ENCODE data around the gene EHMT1. TPM values are rescaled to one million over a fixed set of nuclear protein-coding genes. Genes with fewer than 3 reads are reported as not detected.
A peak's percentile ranks its signal among the peaks of the same experiment; 100 is the strongest.
"Not testable (repeated sequence)": the region's sequence is repeated elsewhere in the genome, so short reads cannot be mapped to it uniquely, and the experiment has no call there.

Gene EHMT1
- polyA plus RNA-seq, 2 of the 4 experiments (the other 2 are of a cell fraction): 41.3 to 48.0 TPM

DNA sequence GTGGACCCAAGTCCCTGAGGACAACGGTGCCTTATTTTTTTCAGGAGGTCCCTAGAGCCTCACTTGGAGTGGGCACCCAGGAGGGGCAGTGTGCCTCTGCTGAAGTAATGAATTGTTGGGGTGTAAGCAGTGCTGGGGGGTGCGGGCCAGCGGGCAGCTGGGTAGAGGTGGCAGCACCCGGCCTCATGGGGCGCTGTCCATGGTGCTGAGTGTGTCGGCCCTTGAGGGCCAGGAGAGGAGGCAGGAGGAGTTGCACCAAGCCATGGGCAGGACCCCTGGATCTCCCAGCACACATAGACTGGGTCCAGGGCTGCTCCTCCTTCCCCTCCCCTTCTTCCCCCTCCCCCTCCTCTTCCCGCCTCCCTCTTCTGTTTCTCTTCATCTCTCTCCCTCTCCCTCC lies 265.7 kb downstream of the EHMT1 start:
- H3K4me3 ChIP-seq, H3K9me3 ChIP-seq, H3K4me1 ChIP-seq, POLR2A ChIA-PET, FAIRE-seq, H3K27ac ChIP-seq, H3K4me2 ChIP-seq: not testable (repeated sequence)
- ATAC-seq (peak; percentile 32 to 66; a peak in 4 of 6 replicates), DNase-seq (ENCODE audit: low read depth in 1 of 2, low spot score in 1 of 2) (peak in 1 of 2 experiments; percentile 23)
- TF ChIP-seq, protein P1, sequence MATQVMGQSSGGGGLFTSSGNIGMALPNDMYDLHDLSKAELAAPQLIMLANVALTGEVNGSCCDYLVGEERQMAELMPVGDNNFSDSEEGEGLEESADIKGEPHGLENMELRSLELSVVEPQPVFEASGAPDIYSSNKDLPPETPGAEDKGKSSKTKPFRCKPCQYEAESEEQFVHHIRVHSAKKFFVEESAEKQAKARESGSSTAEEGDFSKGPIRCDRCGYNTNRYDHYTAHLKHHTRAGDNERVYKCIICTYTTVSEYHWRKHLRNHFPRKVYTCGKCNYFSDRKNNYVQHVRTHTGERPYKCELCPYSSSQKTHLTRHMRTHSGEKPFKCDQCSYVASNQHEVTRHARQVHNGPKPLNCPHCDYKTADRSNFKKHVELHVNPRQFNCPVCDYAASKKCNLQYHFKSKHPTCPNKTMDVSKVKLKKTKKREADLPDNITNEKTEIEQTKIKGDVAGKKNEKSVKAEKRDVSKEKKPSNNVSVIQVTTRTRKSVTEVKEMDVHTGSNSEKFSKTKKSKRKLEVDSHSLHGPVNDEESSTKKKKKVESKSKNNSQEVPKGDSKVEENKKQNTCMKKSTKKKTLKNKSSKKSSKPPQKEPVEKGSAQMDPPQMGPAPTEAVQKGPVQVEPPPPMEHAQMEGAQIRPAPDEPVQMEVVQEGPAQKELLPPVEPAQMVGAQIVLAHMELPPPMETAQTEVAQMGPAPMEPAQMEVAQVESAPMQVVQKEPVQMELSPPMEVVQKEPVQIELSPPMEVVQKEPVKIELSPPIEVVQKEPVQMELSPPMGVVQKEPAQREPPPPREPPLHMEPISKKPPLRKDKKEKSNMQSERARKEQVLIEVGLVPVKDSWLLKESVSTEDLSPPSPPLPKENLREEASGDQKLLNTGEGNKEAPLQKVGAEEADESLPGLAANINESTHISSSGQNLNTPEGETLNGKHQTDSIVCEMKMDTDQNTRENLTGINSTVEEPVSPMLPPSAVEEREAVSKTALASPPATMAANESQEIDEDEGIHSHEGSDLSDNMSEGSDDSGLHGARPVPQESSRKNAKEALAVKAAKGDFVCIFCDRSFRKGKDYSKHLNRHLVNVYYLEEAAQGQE (IDR thresholded peaks at IDR 0.05): peak; percentile 69
- WGBS (ENCODE audit: missing lambda C conversion rate): 0% methylated on average over 3 of the region's 7 CpGs
- CTCF ChIA-PET: interaction anchor here (0.7 kb wide), 1 partner anchor 9 kb away, joined by 3 read pairs; no protein-coding TSS in a partner anchor

GRCh38 chr9:137885121-137885520 lies 266.3 kb downstream of the EHMT1 start:
- POLR2A ChIA-PET; CTCF ChIA-PET; H3K4me1 ChIP-seq; H3K4me2 ChIP-seq; H3K4me3 ChIP-seq; FAIRE-seq; ATAC-seq; DNase-seq (ENCODE audit: low read depth in 1 of 2, low spot score in 1 of 2); H3K27ac ChIP-seq; H3K9me3 ChIP-seq: not testable (repeated sequence)
- 56% methylated on average over 3 of the region's 12 CpGs for WGBS (ENCODE audit: missing lambda C conversion rate)

Small RNA genes within 50 kb of the gene (small RNA-seq; reads per million reads assigned to genes)
- gene MIR602 (0 to 0.04 (median 0) reads per million in 6 experiments), gene RF00017 (0 reads per million in 6 experiments)

Other genes starting within 250 kb of the EHMT1 start
- gene EXD3, start 195.8 kb upstream of the EHMT1 start, polyA plus RNA-seq (2011; rRNA removed): 3.3 and 3.4 TPM in 2 replicates
- gene EXD3, start 195.8 kb upstream of the EHMT1 start, polyA plus RNA-seq (2017; fragmentation: RNase III; extraction: RNeasy Plus Mini Kit Qiagen cat#74134 plus additional on column Dnase treatment): 4.0 to 5.4 TPM (median 4.5 TPM) in 3 replicates
- 0.44 and 0.58 TPM in 2 replicates for gene NOXA1, start 195.6 kb upstream of the EHMT1 start, polyA plus RNA-seq (2011; rRNA removed)
- 1.1 to 1.9 TPM (median 1.5 TPM) in 3 replicates for gene NOXA1, start 195.6 kb upstream of the EHMT1 start, polyA plus RNA-seq (2017; fragmentation: RNase III; extraction: RNeasy Plus Mini Kit Qiagen cat#74134 plus additional on column Dnase treatment)
- 0.18 and 0.22 TPM in 2 replicates for gene ENTPD8, start 177.6 kb upstream of the EHMT1 start, polyA plus RNA-seq (2011; rRNA removed)
- 0.21 to 0.41 TPM (median 0.36 TPM) in 3 replicates for gene ENTPD8, start 177.6 kb upstream of the EHMT1 start, polyA plus RNA-seq (2017; fragmentation: RNase III; extraction: RNeasy Plus Mini Kit Qiagen cat#74134 plus additional on column Dnase treatment)
- 16.0 and 20.0 TPM in 2 replicates for gene NSMF, start 159.7 kb upstream of the EHMT1 start, polyA plus RNA-seq (2011; rRNA removed)
- gene NSMF, start 159.7 kb upstream of the EHMT1 start, polyA plus RNA-seq (2017; fragmentation: RNase III; extraction: RNeasy Plus Mini Kit Qiagen cat#74134 plus additional on column Dnase treatment): 29.2 to 35.0 TPM (median 33.0 TPM) in 3 replicates
- gene PNPLA7, start 68.6 kb upstream of the EHMT1 start, polyA plus RNA-seq (2011; rRNA removed): 0.31 and 0.58 TPM in 2 replicates
- 0.92 to 1.3 TPM (median 1.1 TPM) in 3 replicates for gene PNPLA7, start 68.6 kb upstream of the EHMT1 start, polyA plus RNA-seq (2017; fragmentation: RNase III; extraction: RNeasy Plus Mini Kit Qiagen cat#74134 plus additional on column Dnase treatment)
- gene MRPL41, start 67.1 kb upstream of the EHMT1 start, polyA plus RNA-seq (2011; rRNA removed): 19.2 and 19.7 TPM in 2 replicates
- gene MRPL41, start 67.1 kb upstream of the EHMT1 start, polyA plus RNA-seq (2017; fragmentation: RNase III; extraction: RNeasy Plus Mini Kit Qiagen cat#74134 plus additional on column Dnase treatment): 51.0 to 54.4 TPM (median 52.4 TPM) in 3 replicates
- gene DPH7, start 40.1 kb upstream of the EHMT1 start, polyA plus RNA-seq (2011; rRNA removed): 26.7 and 28.2 TPM in 2 replicates
- gene DPH7, start 40.1 kb upstream of the EHMT1 start, polyA plus RNA-seq (2017; fragmentation: RNase III; extraction: RNeasy Plus Mini Kit Qiagen cat#74134 plus additional on column Dnase treatment): 28.8 to 35.2 TPM (median 33.4 TPM) in 3 replicates
- gene ZMYND19, start 28.5 kb upstream of the EHMT1 start, polyA plus RNA-seq (2011; rRNA removed): 16.0 and 19.6 TPM in 2 replicates
- gene ZMYND19, start 28.5 kb upstream of the EHMT1 start, polyA plus RNA-seq (2017; fragmentation: RNase III; extraction: RNeasy Plus Mini Kit Qiagen cat#74134 plus additional on column Dnase treatment): 35.7 to 38.7 TPM (median 37.5 TPM) in 3 replicates
- gene ARRDC1, start 13.3 kb upstream of the EHMT1 start, polyA plus RNA-seq (2011; rRNA removed): 20.7 and 23.8 TPM in 2 replicates
- gene ARRDC1, start 13.3 kb upstream of the EHMT1 start, polyA plus RNA-seq (2017; fragmentation: RNase III; extraction: RNeasy Plus Mini Kit Qiagen cat#74134 plus additional on column Dnase treatment): 20.6 to 22.5 TPM (median 22.0 TPM) in 3 replicates

Data from A549 (cell line).